Activated CD4-positive, alpha-beta T cell treated with anti-CD3 and anti-CD28 coated beads, Interleukin-2, Interleukin-4, amounts not matched to agents 100 ng/mL and 50 ng/mL, durations not matched to agents 16 hours and 8 hours (primary cell): ENCODE measurements around the gene IQCE.
"Not testable (repeated sequence)": the region's sequence is repeated elsewhere in the genome, so short reads cannot be mapped to it uniquely, and the experiment has no call there.

Source experiments
- DNase-seq: peaks from one replicate; pipeline ENCODE4 v3.0.0-alpha.2; 2020; ENCODE audit warnings: low spot score

Gene IQCE

DNA sequence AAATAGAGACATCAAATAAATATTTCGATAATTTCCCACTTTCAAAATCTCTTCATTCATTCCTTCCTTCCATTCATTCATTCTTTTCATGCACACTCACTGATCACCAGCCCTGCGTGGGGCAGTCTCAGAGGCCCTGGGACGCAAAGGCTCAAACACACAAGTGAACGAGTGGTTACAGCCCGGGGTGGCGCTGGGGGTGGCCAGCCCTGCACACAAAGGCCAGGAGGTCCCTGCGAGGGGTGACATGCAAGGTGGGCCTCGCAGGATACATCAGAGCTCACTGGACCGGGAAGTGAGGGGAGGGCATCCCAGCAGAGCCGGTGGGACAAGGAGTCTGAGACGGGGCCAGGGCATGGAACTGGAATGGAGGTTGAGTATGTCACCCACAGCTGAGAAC, 43.1 kb downstream of the IQCE start:
- DNase-seq, result no peak

DNA sequence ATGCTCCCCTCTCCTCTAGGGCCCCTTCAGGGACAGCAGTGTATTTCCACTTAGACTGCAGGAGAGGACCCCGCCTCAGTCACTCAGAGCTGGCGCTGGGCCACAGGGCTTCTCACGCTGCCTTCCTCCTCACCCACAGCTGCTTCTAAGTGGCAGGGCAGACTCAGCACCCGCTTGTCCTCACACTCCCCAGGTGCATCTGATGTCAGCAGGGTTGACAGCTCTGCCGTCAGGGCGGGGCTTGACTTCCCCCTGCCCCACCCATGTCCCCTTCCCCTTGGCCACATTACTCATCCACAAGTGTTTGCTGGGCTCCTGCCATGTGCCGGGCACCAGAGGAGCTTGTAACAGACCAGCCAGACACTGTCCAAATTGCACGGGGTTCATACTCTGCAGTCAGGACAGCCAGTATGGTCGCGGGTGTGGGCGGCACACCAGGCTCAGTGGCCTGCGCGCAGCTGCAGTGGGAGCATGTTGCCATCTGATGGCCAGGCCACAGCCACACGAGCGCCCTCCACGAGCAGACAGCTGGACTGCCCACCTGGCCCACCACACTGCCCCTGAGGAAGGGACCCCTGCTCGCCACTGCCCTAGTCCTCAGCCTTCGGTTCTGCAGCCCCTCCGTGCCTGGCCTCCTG, 43.7 kb downstream of the IQCE start:
- no peak for DNase-seq

DNA sequence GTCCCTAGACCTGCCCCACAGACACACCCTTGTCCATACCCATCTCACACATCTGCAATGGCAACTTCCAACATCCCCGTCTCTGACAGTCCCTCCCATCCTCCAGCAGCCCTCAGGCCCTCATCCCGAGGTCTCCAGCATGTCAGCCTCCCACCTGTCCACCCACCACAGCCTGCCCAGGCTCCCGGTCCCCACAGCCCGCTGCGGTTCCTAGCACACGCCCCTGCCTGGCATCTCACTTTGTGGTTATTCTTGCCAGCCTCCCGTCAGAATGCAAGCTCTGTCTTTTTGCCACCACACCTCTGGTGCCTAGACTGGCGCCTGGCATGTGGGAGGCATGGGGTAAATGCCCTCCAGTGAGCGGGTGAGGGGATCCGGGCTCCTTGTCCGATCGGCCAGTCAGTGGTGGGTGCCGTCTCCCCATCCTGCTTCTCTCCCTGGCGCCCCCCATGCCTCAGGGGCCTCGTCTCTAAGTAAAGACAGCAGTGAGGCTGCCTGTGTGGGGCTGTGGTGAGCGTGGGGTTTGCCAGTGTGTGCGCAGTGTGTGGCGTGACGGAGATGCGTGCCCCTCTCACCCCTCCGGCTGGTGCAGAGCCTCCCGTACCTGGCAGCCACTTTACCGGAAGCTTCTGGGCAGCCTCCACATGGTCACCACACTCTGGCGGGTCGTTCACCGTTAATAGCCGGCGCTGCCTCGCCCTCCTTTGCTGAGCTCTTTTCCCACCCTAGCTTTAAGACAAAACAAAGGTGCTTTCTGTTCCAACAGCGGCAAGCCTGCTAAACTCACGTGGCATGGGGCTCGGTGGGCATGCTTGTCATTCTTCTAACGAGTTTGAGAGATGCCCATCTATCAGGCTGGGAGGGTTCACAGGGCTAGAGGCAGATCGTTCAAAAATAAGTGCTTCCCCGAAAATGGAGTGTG, 44.5 kb downstream of the IQCE start:
- DNase-seq, result no peak

DNA sequence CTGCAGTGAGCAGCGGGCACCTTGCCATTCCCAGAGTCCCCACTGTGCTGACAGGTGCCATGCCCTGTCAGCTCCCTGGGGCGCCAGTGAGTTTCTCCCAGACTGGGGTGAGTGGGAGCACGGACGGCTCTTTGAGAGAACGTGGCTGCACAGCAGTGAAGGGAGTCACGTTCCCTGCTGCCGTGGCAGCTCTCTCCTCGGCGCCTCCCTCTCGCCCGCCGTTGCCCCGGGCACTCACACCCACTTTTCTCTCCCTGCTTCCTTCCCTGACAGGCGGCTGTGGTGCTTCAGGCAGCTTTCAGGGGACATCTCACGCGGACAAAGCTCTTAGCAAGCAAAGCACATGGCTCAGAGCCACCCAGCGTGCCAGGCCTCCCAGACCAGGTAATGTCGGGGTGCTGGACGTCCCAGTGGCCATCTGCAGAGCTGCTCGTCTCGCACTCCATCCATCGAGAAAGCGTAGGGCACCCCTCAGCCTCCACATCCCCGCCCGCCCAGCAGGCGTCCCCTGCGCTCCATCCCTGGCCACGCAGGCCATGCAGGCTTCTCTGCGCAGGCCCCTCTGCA, 45.9 kb downstream of the IQCE start:
- no peak for DNase-seq

DNA sequence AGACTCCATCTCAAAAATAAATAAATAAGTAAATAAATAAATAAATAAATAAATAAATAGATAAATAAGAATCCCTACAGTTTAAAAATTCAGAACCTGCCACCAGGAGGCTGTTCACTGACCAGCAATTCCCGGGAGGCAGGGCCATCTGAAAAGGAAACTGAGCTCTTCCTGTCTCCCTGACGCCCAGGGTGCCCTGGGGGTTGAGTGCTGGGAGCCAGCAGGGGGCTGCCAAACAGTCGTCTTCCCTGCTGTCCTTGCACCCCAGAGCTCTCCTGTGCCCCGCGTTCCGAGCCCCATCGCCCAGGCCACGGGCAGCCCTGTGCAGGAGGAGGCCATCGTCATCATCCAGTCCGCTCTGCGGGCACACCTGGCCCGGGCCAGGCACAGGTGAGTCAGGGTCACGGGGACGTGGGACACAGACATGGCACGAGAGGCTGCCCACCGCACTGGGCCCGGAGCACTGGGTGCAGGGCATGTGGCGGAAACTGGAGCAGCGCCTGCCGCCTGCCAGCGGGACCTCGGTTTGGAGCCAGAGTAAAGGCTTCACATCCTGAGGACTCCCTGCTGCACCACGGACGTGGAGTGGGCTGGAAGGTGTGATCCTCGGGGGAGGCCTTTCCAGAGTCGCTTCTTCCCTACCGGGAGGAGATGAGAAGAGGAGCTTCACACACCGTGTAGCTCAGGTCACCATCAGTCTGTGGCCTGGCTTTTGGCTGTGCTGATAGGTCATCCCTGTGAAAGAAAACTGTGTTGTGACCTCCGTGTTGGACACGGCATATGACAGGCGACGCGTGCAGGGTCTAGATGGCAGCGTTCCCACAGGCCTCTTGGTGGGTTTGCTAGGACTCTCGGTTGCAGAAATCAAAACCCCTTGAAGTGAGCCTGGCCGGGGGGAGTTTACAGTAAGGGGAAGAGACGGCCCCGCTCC, 47.1 kb downstream of the IQCE start:
- DNase-seq, result no peak

DNA sequence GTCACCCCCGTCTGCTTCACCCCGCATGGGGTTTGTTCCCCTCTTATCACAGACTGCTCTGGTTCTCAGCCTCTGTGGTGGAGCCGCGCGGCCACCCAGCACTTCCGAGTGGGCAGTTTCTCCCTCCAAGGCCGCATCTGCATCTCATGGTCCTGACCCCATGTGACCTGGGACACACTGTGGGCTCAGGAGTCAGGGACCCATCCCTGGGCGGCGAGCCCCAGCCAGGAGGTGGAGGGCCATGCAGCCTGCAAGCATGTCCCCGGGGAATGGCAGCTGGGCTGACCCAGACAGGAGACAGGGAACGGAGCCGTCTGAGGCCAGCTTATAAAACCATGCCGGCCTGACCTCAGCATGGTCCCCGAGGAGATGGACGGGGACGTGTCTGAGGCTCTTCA, 47.8 kb downstream of the IQCE start:
- no peak for DNase-seq

DNA sequence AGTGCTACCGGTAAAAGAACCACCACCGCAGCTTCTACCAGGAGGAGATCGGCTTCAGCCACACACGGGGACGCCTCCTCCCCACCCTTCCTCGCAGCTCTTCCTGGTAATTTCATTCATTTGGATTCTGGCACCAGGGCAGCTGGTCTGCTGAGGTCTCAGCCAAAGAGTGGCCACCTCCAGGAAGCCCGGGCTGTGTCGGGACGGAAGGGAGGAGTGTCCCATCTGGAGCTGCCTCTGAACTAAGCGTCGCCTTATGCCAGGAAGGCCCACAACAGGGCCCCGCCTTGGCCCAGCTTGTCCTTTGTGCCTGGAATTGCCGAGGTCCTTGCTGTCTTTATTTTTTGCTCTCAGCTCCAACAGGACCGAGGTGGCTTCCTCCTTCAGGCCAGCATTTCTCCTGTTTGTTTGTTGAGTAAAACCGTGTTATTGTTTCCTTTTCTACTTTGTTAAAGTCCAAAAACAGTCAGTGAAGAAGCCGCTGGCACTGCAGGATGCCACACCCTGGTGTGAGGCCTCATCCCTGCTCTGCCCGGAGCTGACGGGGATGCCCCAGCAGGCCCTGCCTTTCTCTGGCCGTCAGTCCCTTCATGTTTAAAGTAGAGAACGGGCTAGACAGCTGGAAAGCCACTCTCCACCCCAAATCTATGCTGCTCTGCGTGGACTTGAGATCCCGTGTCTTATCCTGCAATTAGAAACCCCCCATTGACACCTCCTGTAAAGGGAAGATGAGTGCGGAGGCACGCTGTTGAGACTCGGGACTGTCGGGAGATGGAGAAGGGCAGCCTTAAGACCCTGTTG, 48.5 kb downstream of the IQCE start:
- DNase-seq, result no peak

DNA sequence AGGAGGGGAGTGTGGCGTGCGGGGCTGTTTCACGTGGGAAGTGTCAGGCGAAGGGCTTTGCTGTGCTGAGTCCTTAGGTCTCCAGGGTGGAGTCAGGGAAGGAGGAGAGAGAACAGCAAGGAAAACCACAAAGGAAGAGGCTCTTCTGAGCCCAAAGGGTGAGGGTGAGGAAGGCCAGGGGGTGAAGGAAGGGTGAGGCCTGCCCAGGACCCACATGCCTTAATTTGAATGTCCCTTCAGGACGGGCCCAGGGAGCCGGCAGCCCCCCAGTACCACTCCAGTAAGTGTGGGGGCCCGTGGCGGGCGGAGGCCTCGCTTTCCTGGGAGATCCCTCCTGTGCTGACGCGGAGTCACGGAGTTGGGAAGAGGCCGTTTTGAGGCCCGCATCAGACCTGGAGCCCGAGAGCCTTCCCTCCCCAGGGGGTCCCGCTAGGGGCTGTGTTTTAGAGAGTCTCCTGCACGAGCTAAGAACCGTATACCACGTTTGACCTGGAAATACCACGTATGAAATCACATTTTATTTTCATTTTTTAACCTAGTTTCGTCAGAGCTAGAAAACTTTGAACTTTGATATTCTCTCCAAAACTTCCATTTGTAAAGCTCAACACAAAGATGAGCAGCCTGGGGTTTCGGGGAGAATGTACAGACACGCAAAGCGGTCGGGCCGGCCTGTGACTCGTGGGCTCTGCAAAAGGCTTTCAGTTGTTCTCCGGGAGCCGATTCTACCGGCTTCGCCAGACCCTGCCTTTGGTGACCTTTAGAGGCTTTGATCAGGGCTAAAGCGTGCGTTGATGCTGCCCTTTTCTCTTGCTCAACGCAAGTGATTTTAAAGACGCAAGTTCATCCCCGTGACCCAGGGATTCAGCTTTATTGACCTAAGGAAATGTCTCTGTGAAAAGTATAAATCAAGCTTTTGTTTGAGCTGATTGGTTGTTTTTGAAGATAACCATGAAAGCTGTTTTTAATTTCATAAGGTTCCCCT, 49.4 kb downstream of the IQCE start:
- no peak for DNase-seq

DNA sequence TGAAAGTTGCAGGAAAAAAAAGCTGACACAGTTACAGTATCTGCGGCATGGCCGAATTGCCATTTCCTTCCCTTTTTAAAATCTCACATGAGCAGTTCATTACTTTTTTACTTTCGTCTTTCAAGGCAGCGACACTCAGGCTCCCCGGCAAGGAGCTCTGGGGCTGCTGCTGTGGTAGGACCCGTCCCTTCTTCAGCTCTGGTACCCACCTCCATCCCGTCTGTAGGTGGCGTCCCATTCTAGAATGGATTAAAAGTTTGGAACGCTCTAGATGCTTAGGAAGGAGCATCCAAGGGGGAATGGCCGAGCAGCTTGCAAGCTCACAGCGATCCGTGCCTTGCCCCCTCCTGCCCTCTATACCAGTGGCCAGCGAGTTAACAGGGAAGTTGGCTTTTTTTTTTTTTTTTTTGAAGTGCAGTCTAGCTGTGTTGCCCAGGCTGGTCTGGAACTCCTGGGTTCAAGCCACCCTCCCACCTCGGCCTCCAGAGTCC, 50.2 kb downstream of the IQCE start:
- DNase-seq, result no peak

DNA sequence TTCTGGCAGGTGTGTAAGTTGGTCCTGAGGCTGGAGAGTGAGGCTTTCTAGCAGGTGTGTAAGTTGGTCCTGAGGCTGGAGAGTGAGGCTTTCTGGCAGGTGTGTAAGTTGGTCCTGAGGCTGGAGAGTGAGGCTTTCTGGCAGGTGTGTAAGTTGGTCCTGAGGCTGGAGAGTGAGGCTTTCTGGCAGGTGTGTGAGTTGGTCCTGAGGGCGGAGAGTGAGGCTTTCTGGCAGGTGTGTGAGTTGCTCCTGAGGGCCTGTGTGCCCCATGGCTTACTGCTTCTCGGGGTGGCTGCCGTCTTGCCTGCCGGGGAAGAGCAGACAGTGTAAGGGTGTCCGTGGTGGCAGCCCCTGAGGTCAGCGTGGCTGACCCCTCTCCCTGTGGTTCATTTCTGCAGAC, 50.9 kb downstream of the IQCE start:
- DNase-seq, result not testable (repeated sequence)

DNA sequence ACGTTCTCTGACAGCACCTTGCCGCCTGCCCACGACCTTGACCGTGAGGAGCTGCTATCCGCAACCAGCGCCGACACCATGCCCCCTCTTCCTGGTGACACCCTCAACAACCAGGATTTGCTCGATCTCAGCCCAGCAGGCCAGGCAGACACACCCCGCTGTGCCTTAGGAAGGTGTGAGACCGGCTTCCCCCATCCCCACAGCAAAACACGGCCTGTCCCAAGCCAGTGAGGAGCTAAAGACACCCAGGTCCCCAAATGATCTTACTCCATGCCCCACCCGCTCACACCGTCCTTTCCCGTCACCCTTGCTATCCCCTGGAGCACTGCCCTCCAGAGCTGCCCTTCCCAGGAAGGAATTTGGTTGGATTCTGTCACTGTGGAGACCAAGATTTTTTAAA, 51.7 kb downstream of the IQCE start:
- DNase-seq, result no peak

DNA sequence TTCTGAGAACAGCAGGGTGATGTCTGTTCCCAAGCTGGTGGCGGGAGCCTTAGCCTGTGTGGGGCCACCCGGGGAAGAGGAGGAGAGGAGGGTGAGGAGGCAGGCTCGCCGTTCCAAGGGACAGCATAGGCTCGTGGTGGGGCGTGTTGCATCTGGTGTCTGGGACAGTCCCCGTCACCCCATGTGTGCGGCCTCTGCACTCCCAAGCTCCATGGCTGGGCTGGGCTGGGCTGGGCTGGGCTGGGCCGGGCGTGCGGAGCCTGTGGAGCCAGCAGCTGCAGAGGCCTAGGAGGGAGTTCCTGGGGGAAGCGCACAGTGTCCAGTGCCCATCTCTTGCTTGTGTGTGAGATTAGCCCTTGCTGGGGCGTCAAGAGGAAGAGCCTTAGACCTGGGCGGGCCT, 52.1 kb downstream of the IQCE start:
- no peak for DNase-seq

DNA sequence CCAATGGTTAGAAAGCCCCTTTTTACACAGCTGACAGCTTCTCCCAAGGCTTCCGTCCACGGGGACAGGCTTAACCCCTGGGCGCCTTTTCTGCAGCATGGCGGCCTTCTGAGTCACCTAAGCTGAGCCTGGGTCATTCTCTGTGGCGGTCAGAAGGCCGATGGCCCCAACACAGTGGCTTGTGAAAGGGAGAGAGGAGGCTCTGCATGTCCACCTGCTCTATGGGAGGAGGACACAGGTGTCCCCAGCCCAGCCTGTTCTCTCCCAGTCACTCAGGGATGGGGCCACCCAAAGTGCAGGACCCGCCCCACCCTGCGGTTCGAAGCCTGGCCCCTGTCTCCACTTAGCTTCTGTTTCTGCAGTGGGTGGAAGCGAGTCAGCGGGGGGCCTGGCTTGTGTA, 52.6 kb downstream of the IQCE start:
- DNase-seq, result no peak

DNA sequence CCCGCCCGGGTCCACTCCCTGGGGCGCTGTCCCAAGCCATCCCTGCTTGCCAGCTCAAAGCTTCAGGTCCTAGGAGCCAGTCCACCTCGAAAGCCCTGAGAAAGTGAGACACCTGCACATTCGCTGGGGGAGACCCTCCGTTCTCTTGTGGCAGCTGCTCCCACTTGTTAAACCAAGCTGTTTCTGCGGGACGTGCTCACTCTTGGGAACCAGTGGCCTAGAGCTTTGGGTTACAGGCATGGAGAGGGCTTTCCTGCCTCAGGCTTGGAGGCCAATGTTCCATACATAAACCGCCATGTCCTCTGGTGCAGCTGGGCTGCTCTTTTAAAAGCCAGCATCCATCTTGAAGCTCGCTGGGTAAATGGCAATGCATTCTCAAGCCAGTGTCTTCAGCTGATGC, 53.1 kb downstream of the IQCE start:
- no peak for DNase-seq

DNA sequence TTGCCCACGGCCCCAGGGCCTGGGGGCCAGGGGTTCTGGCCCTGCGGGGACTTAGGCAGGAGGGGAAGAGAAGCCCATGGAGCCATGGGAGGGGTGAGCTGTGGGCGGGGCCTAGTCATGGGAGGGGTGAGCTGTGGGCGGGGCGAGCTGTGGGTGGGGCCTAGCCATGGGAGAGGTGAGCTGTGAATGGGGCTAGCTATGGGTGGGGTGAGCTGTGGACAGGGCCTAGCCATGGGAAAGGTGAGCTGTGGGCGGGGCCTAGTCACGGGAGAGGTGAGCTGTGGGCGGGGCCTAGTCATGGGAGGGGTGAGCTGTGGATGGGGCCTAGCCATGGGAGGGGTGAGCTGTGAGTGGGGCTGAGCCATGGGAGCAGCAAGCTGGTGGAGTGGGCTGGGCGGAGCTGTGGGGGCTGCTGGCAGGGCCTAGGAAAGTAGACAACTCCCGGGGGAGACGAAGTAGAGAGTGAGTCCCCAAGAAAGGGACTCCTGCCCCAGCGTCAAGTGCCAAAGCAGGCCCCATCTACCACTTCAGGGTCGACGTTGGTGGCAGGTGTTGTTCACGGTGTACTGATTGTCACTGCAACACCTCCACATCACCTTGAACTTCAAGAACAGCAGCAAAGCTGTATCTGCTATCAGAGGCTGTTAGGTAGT, 53.8 kb downstream of the IQCE start:
- no peak for DNase-seq

DNA sequence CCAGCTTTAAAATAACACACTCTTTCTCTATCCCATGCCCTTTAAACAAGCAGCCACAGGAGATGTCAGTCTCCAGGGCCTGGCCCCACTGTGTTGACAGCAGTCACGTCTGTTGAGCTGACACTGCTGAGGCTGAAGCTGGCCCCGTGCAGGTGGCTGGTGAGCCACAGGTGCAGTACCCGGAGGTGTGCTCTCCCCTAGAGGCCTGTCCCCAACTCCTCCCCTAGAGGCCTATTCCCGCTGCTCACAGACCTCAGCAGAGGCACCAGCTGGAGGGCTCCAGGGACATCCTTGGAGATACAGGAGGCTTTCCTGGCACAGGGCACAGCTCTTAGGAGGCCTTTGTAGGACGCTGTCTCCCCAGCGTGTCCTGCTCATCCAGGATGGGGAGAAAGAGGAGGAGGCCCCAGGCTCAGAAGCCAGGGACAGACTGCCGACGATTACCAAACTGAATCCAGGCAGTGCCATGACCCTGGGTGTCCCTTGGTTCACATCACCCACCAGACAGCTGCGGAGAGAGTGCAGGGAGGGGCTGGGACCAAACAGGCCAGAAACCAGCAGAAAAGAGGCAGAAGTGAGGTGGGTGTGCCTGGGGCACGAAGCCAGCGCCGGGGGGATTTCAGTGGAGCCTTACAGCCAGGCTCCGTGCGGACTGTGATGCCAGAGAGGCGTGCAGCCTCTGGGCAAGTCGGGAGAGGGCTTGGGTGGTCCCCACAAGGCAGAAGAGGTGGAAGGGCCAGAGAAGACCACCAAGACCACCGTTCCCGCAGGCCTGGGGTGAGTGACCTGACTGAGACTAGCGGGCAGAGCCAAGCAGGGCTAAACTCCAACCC, 54.5 kb downstream of the IQCE start:
- DNase-seq, result no peak

DNA sequence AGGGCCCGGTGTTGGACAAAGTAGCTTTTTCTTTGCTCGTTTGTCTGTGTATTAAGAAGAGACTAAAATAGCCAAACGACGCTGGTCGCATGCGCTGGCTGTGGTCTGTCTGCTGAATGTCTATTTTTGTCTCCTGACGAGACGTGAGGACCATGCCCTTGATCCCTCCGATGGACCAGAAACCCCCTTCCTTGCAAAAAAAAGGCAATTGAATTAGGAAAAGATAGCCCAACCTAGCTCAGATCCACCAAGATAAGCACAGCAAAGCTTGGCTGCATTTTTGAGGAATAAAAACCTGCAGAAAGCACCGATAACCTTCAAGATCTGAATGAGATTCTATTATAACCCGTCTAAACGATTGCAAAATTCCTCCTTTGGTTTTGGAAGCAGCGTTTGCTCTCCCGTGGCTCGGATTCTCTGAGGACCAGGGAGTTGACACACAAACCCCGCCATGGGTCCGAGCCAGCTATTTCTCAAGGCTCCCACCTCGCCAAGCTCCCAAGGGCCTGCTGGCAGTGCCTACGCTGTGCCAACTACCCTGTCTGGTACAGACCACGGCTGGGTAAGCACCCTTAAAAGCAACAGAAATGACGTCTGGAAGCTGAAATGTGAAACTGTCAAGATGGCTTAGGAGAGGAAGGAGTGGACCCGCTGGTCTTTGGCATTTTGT, 55.3 kb downstream of the IQCE start:
- no peak for DNase-seq
